GM19397 (cell line): Measurements from ENCODE around the gene FTO.

ENCODE experiments used
- ATAC-seq: cut with Tn5 transposase; IDR thresholded peaks from one replicate; pipeline ENCODE4 v1.9.1; 2021; ENCODE audit warnings: mild to moderate bottlenecking, moderate library complexity; ENCODE audit not compliant: unreplicated experiment

Gene FTO

GRCh38 chr16:53955221-53955875, 251.4 kb downstream of the FTO start:
- ATAC-seq, result no peak

GRCh38 chr16:53958341-53958880, 254.5 kb downstream of the FTO start:
- ATAC-seq, result no peak

GRCh38 chr16:53960050-53960812, 256.3 kb downstream of the FTO start:
- no peak for ATAC-seq

GRCh38 chr16:53960954-53961616, 257.1 kb downstream of the FTO start:
- no peak for ATAC-seq

GRCh38 chr16:53962041-53962440, 258.1 kb downstream of the FTO start:
- no peak for ATAC-seq

GRCh38 chr16:53964145-53964790, 260.3 kb downstream of the FTO start:
- no peak for ATAC-seq

GRCh38 chr16:53966821-53967571, 263.0 kb downstream of the FTO start:
- no peak for ATAC-seq

GRCh38 chr16:53967572-53967971, 263.6 kb downstream of the FTO start:
- no peak for ATAC-seq

GRCh38 chr16:53968454-53968853, 264.5 kb downstream of the FTO start:
- ATAC-seq, result no peak

- ATAC-seq, result no peak
These were observed 264.9 kb downstream of the FTO start for GRCh38 chr16:53968896-53969295.

- no peak for ATAC-seq
These were observed 267.7 kb downstream of the FTO start for GRCh38 chr16:53971616-53972015.

GRCh38 chr16:53973021-53973420, 269.1 kb downstream of the FTO start:
- no peak for ATAC-seq

- no peak for ATAC-seq
These were observed 270.6 kb downstream of the FTO start for GRCh38 chr16:53974484-53975080.

- no peak for ATAC-seq
These were observed 276.7 kb downstream of the FTO start for GRCh38 chr16:53980675-53981074.

- ATAC-seq, result no peak
These were observed 278.7 kb downstream of the FTO start for GRCh38 chr16:53982631-53983042.

GRCh38 chr16:53984936-53985335, 281.0 kb downstream of the FTO start:
- ATAC-seq, result no peak

- ATAC-seq, result no peak
These were observed 281.9 kb downstream of the FTO start for GRCh38 chr16:53985861-53986260.

GRCh38 chr16:53986793-53987192, 282.8 kb downstream of the FTO start:
- no peak for ATAC-seq

GRCh38 chr16:53988136-53988535, 284.2 kb downstream of the FTO start:
- ATAC-seq, result no peak

- ATAC-seq, result no peak
These were observed 285.6 kb downstream of the FTO start for GRCh38 chr16:53989597-53989996.
